BE2C (cell line): ENCODE data around the gene AUTS2.

ENCODE experiments used
- DNase-seq: peaks from one replicate; pipeline ENCODE4 v3.0.0-alpha.2; 2020
- H3K27me3 ChIP-seq: fragments of 250-450 bp; sonication (Bioruptor Pico); 2 replicates; pipeline ENCODE4 v1.5.1; 2020; ENCODE audit warnings: mild to moderate bottlenecking
- H3K36me3 ChIP-seq: fragments of 250-450 bp; sonication (Bioruptor Pico); 2 replicates; pipeline ENCODE4 v1.5.1; 2020; ENCODE audit warnings: mild to moderate bottlenecking
- H3K4me1 ChIP-seq: fragments of 250-450 bp; sonication (Bioruptor Pico); 2 replicates; pipeline ENCODE4 v1.5.1; 2020
- H3K4me3 ChIP-seq: 2 replicates; pipeline ENCODE4 v1.5.1; 2011; ENCODE audit warnings: low read depth, low read length
- H3K9me3 ChIP-seq: fragments of 250-450 bp; sonication (Bioruptor Pico); 2 replicates; pipeline ENCODE4 v1.5.1; 2020
- CTCF ChIP-seq: IDR thresholded peaks from 2 replicates; pipeline ENCODE4 v1.5.1; 2012; ENCODE audit warnings: mild to moderate bottlenecking, low read depth, low read length

Gene AUTS2

GRCh38 chr7:69860486-69860885 is 262.2 kb downstream of the AUTS2 start:
- TF ChIP-seq CTCF = no peak
- Histone ChIP-seq H3K36me3 (no peaks in the 10 kb centered on the region), H3K4me1 (peaks cover 38% of the 10 kb centered on the region), H3K27me3 (no peaks in the 10 kb centered on the region), H3K4me3 (no peak overlapping the region), H3K9me3 (no peaks in the 10 kb centered on the region)
- no peak for DNase-seq

GRCh38 chr7:69860941-69861622 is 262.8 kb downstream of the AUTS2 start:
- no peak for TF ChIP-seq CTCF
- no peaks in the 10 kb centered on the region for H3K9me3 ChIP-seq
- H3K27me3 ChIP-seq = no peaks in the 10 kb centered on the region
- H3K4me3 ChIP-seq = no peak overlapping the region
- DNase-seq = no peak
- peaks cover 43% of the 10 kb centered on the region for H3K4me1 ChIP-seq
- no peaks in the 10 kb centered on the region for H3K36me3 ChIP-seq

GRCh38 chr7:69862413-69863064 is 264.3 kb downstream of the AUTS2 start:
- no peak for TF ChIP-seq CTCF
- Histone ChIP-seq H3K9me3 (no peaks in the 10 kb centered on the region), H3K4me1 (peaks cover 44% of the 10 kb centered on the region), H3K4me3 (no peak overlapping the region), H3K36me3 (no peaks in the 10 kb centered on the region), H3K27me3 (no peaks in the 10 kb centered on the region)
- peak; percentile 54 for DNase-seq

- H3K4me1 ChIP-seq = peaks cover 44% of the 10 kb centered on the region
- H3K4me3 ChIP-seq = peak overlapping the region; percentile 25
- TF ChIP-seq CTCF = no peak
- no peaks in the 10 kb centered on the region for H3K27me3 ChIP-seq
- H3K36me3 ChIP-seq = no peaks in the 10 kb centered on the region
- peak; percentile 68 for DNase-seq
- no peaks in the 10 kb centered on the region for H3K9me3 ChIP-seq
Measured at GRCh38 chr7:69864274-69864673, 266.0 kb downstream of the AUTS2 start.

GRCh38 chr7:69864822-69865221 is 266.5 kb downstream of the AUTS2 start:
- TF ChIP-seq CTCF = no peak
- Histone ChIP-seq H3K9me3 (no peaks in the 10 kb centered on the region), H3K36me3 (no peaks in the 10 kb centered on the region), H3K27me3 (no peaks in the 10 kb centered on the region), H3K4me1 (peaks cover 45% of the 10 kb centered on the region), H3K4me3 (peak overlapping the region; percentile 23; the same call in 1 of the 2 replicates)
- no peak for DNase-seq

- H3K36me3 ChIP-seq = no peaks in the 10 kb centered on the region
- H3K9me3 ChIP-seq = no peaks in the 10 kb centered on the region
- peaks cover 30% of the 10 kb centered on the region for H3K4me1 ChIP-seq
- H3K4me3 ChIP-seq = no peak overlapping the region
- no peak for TF ChIP-seq CTCF
- DNase-seq = no peak
- H3K27me3 ChIP-seq = no peaks in the 10 kb centered on the region
Measured at GRCh38 chr7:69868921-69869320, 270.6 kb downstream of the AUTS2 start.
